MM.1S (cell line): ENCODE results near the gene MDK.

Experiments used
- DNase-seq: peaks from one replicate; pipeline ENCODE4 v3.0.0-alpha.2; 2015
- H2AFZ ChIP-seq: fragments of 300-600 bp; sonication (generic); 2 replicates; pipeline ENCODE4 v1.6.0; 2016; ENCODE audit warnings: antibody characterized with exemption, low read length
- H3F3A ChIP-seq: fragments of 300-600 bp; sonication (generic); 2 replicates; pipeline ENCODE4 v1.6.1; 2016; ENCODE audit warnings: mild to moderate bottlenecking, antibody characterized with exemption, low read length, moderate library complexity, mixed read lengths; ENCODE audit not compliant: insufficient read depth
- H3K27ac ChIP-seq: fragments of 300-600 bp; sonication (generic); 2 replicates; pipeline ENCODE4 v1.5.1; 2016; ENCODE audit warnings: mild to moderate bottlenecking, low read length
- H3K27me3 ChIP-seq: fragments of 300-600 bp; sonication (generic); replicated peaks from 2 replicates; pipeline ENCODE4 v1.6.0; 2016; ENCODE audit warnings: low read length; ENCODE audit not compliant: insufficient read depth
- H3K36me3 ChIP-seq: fragments of 300-600 bp; sonication (generic); replicated peaks from 2 replicates; pipeline ENCODE4 v1.6.1; 2016; ENCODE audit warnings: mild to moderate bottlenecking, low read length, mixed read lengths; ENCODE audit not compliant: insufficient read depth
- H3K4me1 ChIP-seq: fragments of 300-600 bp; sonication (generic); 2 replicates; pipeline ENCODE4 v1.6.1; 2016; ENCODE audit warnings: low read length, mixed read lengths
- H3K4me2 ChIP-seq: fragments of 300-600 bp; sonication (generic); 2 replicates; pipeline ENCODE4 v1.6.0; 2016; ENCODE audit warnings: low read depth, low read length
- H3K4me3 ChIP-seq: fragments of 300-600 bp; sonication (generic); 2 replicates; pipeline ENCODE4 v1.5.1; 2016; ENCODE audit warnings: low read length, mixed read lengths
- H3K79me2 ChIP-seq: fragments of 300-600 bp; sonication (generic); 2 replicates; pipeline ENCODE4 v1.6.1; 2016; ENCODE audit warnings: mixed run types, low read length, mixed read lengths
- H3K9ac ChIP-seq: fragments of 300-600 bp; sonication (generic); 2 replicates; pipeline ENCODE4 v1.6.1; 2016; ENCODE audit warnings: low read length, mixed read lengths
- H3K9me2 ChIP-seq: fragments of 300-600 bp; sonication (generic); replicated peaks from 2 replicates; pipeline ENCODE4 v1.6.1; 2016; ENCODE audit warnings: mild to moderate bottlenecking, low read length, mixed read lengths; ENCODE audit not compliant: insufficient read depth
- H3K9me3 ChIP-seq: fragments of 300-600 bp; sonication (generic); replicated peaks from 2 replicates; pipeline ENCODE4 v1.6.1; 2016; ENCODE audit warnings: mild to moderate bottlenecking, low read length, mixed read lengths; ENCODE audit not compliant: insufficient read depth
- H4K20me1 ChIP-seq: fragments of 300-600 bp; sonication (generic); 2 replicates; pipeline ENCODE4 v1.6.1; 2016; ENCODE audit warnings: mild to moderate bottlenecking, low read length, moderate library complexity, mixed read lengths; ENCODE audit not compliant: insufficient read depth
- CTCF ChIP-seq: fragments of 300-600 bp; sonication (generic); IDR thresholded peaks from 2 replicates; pipeline ENCODE4 v1.5.1; 2016; ENCODE audit warnings: antibody characterized with exemption, low read length, mixed read lengths
- EZH2 ChIP-seq: fragments of 300-600 bp; sonication (generic); optimal IDR thresholded peaks from 2 replicates; pipeline ENCODE3; 2017; ENCODE audit warnings: low read depth, mild to moderate bottlenecking, antibody characterized with exemption, low read length, mixed read lengths
- EZH2phosphoT487 ChIP-seq: fragments of 300-600 bp; sonication (generic); IDR thresholded peaks from 2 replicates; pipeline ENCODE4 v1.6.1; 2018; ENCODE audit warnings: antibody characterized with exemption, low read length

Gene MDK

GRCh38 chr11:46338636-46338987, 42.9 kb upstream of the MDK start:
- TF ChIP-seq CTCF (no peak), EZH2phosphoT487 (no peak), EZH2 (no peak)
- no peaks in the 10 kb centered on the region for H3K4me1 ChIP-seq
- H3K27ac ChIP-seq = no peak overlapping the region
- no peaks in the 10 kb centered on the region for H3F3A ChIP-seq
- H3K27me3 ChIP-seq = peaks cover 46% of the 10 kb centered on the region
- no peaks in the 10 kb centered on the region for H3K9me2 ChIP-seq
- no peak overlapping the region for H2AFZ ChIP-seq
- H3K4me2 ChIP-seq = no peak overlapping the region
- H3K9me3 ChIP-seq = no peaks in the 10 kb centered on the region
- H3K9ac ChIP-seq = no peak overlapping the region
- H3K36me3 ChIP-seq = no peaks in the 10 kb centered on the region
- H3K79me2 ChIP-seq = no peaks in the 10 kb centered on the region
- no peaks in the 10 kb centered on the region for H4K20me1 ChIP-seq
- no peak for DNase-seq
- no peak overlapping the region for H3K4me3 ChIP-seq

- peaks cover 46% of the 10 kb centered on the region for H3K27me3 ChIP-seq
- no peak for TF ChIP-seq CTCF
- no peak for TF ChIP-seq EZH2phosphoT487
- no peak for TF ChIP-seq EZH2
- H3K36me3 ChIP-seq = no peaks in the 10 kb centered on the region
- H3K9me2 ChIP-seq = no peaks in the 10 kb centered on the region
- H3F3A ChIP-seq = no peaks in the 10 kb centered on the region
- H3K9me3 ChIP-seq = no peaks in the 10 kb centered on the region
- no peak overlapping the region for H3K4me3 ChIP-seq
- DNase-seq = no peak
- no peaks in the 10 kb centered on the region for H4K20me1 ChIP-seq
- no peaks in the 10 kb centered on the region for H3K4me1 ChIP-seq
- H3K9ac ChIP-seq = no peak overlapping the region
- no peak overlapping the region for H3K27ac ChIP-seq
- H3K4me2 ChIP-seq = no peak overlapping the region
- no peak overlapping the region for H2AFZ ChIP-seq
- H3K79me2 ChIP-seq = no peaks in the 10 kb centered on the region
These were observed 42.3 kb upstream of the MDK start for GRCh38 chr11:46338988-46339666.

- Histone ChIP-seq H3K4me2 (no peak overlapping the region), H3K4me1 (no peaks in the 10 kb centered on the region)
These were observed 41.7 kb upstream of the MDK start for GRCh38 chr11:46339816-46340215.

More at GRCh38 chr11:46339816-46340215, 41.7 kb upstream of the MDK start:
- H3F3A ChIP-seq = no peaks in the 10 kb centered on the region
- H3K79me2 ChIP-seq = no peaks in the 10 kb centered on the region
- H3K4me3 ChIP-seq = no peak overlapping the region
- no peaks in the 10 kb centered on the region for H3K9me2 ChIP-seq
- H3K27ac ChIP-seq = no peak overlapping the region
- peaks cover 43% of the 10 kb centered on the region for H3K27me3 ChIP-seq
- no peaks in the 10 kb centered on the region for H4K20me1 ChIP-seq
- no peak for DNase-seq
- H3K9me3 ChIP-seq = no peaks in the 10 kb centered on the region
- TF ChIP-seq EZH2 = no peak
- TF ChIP-seq CTCF = no peak
- no peak for TF ChIP-seq EZH2phosphoT487
- H2AFZ ChIP-seq = no peak overlapping the region
- no peaks in the 10 kb centered on the region for H3K36me3 ChIP-seq
- no peak overlapping the region for H3K9ac ChIP-seq
